DOHH2 (cell line): ENCODE measurements around the gene SRSF5.

Experiments
- EZH2phosphoT487 ChIP-seq: fragments of 200-600 bp; sonication (generic); IDR thresholded peaks from 2 replicates; pipeline ENCODE4 v1.6.1; 2017; ENCODE audit warnings: borderline replicate concordance, mild to moderate bottlenecking, antibody characterized with exemption, low read length, moderate library complexity, mixed read lengths
- TF ChIP-seq, protein P1 (sequence below): fragments of 200-600 bp; sonication (generic); IDR thresholded peaks from one replicate; pipeline ENCODE4 v1.5.1; 2014; ENCODE audit warnings: antibody characterized with exemption, mild to moderate bottlenecking, low read depth, low read length; ENCODE audit not compliant: poor library complexity, severe bottlenecking

DNA sequence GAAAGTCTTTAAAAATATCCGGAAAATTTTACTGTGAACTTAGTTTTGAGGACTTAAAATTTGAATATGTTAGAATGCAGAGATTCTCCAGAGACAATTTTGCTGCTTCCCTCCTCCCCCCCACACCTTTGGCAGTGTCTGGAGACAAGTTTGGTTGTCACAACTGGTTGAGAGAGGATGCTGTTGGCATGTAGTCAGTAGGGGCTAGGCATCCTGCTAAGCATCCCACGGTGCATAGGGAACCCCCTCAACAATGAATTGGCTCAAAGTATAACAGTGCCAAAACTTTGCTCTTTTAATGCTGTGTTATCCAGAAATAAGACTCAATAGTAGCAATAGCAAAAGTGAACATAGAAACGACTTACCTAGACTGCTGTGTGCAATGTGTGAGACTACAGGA lies 3.6 kb downstream of the SRSF5 start:
- TF ChIP-seq, protein P1, sequence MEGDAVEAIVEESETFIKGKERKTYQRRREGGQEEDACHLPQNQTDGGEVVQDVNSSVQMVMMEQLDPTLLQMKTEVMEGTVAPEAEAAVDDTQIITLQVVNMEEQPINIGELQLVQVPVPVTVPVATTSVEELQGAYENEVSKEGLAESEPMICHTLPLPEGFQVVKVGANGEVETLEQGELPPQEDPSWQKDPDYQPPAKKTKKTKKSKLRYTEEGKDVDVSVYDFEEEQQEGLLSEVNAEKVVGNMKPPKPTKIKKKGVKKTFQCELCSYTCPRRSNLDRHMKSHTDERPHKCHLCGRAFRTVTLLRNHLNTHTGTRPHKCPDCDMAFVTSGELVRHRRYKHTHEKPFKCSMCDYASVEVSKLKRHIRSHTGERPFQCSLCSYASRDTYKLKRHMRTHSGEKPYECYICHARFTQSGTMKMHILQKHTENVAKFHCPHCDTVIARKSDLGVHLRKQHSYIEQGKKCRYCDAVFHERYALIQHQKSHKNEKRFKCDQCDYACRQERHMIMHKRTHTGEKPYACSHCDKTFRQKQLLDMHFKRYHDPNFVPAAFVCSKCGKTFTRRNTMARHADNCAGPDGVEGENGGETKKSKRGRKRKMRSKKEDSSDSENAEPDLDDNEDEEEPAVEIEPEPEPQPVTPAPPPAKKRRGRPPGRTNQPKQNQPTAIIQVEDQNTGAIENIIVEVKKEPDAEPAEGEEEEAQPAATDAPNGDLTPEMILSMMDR = no peak
- TF ChIP-seq EZH2phosphoT487 = no peak
